CD4-positive, alpha-beta T cell (primary cell): ENCODE measurements around the gene SAP30BP. TPM values are rescaled to one million over a fixed set of nuclear protein-coding genes. Genes with fewer than 3 reads are reported as not detected.

Experiments
- ATAC-seq: fragments of 200-7000 bp; cut with Tn5 transposase; one replicate; pipeline ENCODE4 v1.10.0; 2022; ENCODE audit warnings: mild to moderate bottlenecking; ENCODE audit not compliant: poor library complexity
- CTCF ChIA-PET: fragments of 350-600 bp; sonication (Branson Sonifier 250); formaldehyde crosslinking; loops from one replicate; lab custom pipeline; 2021; ENCODE audit warnings: antibody characterized with exemption, inconsistent platforms; lab: Charles Lee
- POLR2A ChIA-PET: fragments of 350-600 bp; sonication (Branson Sonifier 250); formaldehyde crosslinking; loops from one replicate; lab custom pipeline; 2021; ENCODE audit warnings: antibody characterized with exemption, inconsistent platforms; lab: Charles Lee
- DNase-seq, 14 experiments: peaks; one replicate each; pipeline ENCODE4 v3.0.0-alpha.2; 2013 to 2020; ENCODE audit warnings: mixed read lengths in 2 of 14
- H3K27ac ChIP-seq, 2 donors: one replicate each; pipeline versions ENCODE4 v1.5.1 to v1.7.0; 2013; ENCODE audit warnings: low read length in 2 of 2, low read depth in 1 of 2, mild to moderate bottlenecking in 1 of 2
- H3K27me3 ChIP-seq, 2 experiments: 1 replicate in 1 of 2; 2 replicates in 1 of 2; pipeline versions ENCODE4 v1.6.1 to v1.7.0; 2013; ENCODE audit warnings: low read length in 2 of 2, control low read depth in 1 of 2, mild to moderate bottlenecking in 1 of 2, moderate library complexity in 1 of 2; ENCODE audit not compliant: insufficient read depth in 2 of 2, control insufficient read depth in 1 of 2
- H3K36me3 ChIP-seq: one replicate; pipeline ENCODE4 v1.6.1; 2013; ENCODE audit warnings: low read length, control low read depth; ENCODE audit not compliant: insufficient read depth
- H3K4me1 ChIP-seq: one replicate; pipeline ENCODE4 v1.6.1; 2013; ENCODE audit warnings: low read length, control low read depth; ENCODE audit not compliant: insufficient read depth
- H3K4me3 ChIP-seq: one replicate; pipeline ENCODE4 v1.5.1; 2013; ENCODE audit warnings: mild to moderate bottlenecking, low read length, moderate library complexity
- H3K9me3 ChIP-seq, 2 experiments: 1 replicate in 1 of 2; 2 replicates in 1 of 2; pipeline versions ENCODE4 v1.6.1 to v1.7.0; 2013; ENCODE audit warnings: low read length in 2 of 2, mild to moderate bottlenecking in 2 of 2, control low read depth in 1 of 2, moderate library complexity in 1 of 2; ENCODE audit not compliant: control insufficient read depth in 1 of 2, insufficient read depth in 1 of 2
- H3K27ac Mint-ChIP-seq: one replicate; pipeline ENCODE4 v1.8.0; 2020; ENCODE audit warnings: mixed read lengths
- H3K27me3 Mint-ChIP-seq: one replicate; pipeline ENCODE4 v1.8.0; 2021; ENCODE audit warnings: mixed read lengths
- H3K36me3 Mint-ChIP-seq: one replicate; pipeline ENCODE4 v1.8.0; 2021; ENCODE audit warnings: low read depth, mixed read lengths
- H3K4me1 Mint-ChIP-seq: one replicate; pipeline ENCODE4 v1.8.0; 2021; ENCODE audit warnings: low read depth, mixed read lengths
- H3K4me3 Mint-ChIP-seq: one replicate; pipeline ENCODE4 v1.8.0; 2020; ENCODE audit warnings: mild to moderate bottlenecking, mixed read lengths
- H3K9me3 Mint-ChIP-seq: one replicate; pipeline ENCODE4 v1.8.0; 2020; ENCODE audit warnings: mixed read lengths
- CTCF ChIP-seq: fragments of 200-600 bp; IDR thresholded peaks from one replicate; pipeline ENCODE4 v1.8.0; 2022; ENCODE audit warnings: antibody characterized with exemption, mild to moderate bottlenecking
- intact Hi-C, 2 experiments: fragments of 100-400 bp; cut with DNase I in 1 of 2; cut with micrococcal nuclease in 1 of 2; formaldehyde crosslinking; loops; one replicate each; pipeline versions ENCODE4 v1.15.1 to v1.9.0; 2023 to 2025; cut with DNase I, micrococcal nuclease
- total RNA-seq, 174 experiments: library from RNA in 2 of 174; stranded (reverse) in 2 of 174; gene quantifications; one replicate each; pipeline ENCODE4 v1.2.3 and lab custom pipeline; 2021 to 2026

Gene SAP30BP
- total RNA-seq, 2 experiments from 2014 or later, result 209 to 227 TPM

DNA sequence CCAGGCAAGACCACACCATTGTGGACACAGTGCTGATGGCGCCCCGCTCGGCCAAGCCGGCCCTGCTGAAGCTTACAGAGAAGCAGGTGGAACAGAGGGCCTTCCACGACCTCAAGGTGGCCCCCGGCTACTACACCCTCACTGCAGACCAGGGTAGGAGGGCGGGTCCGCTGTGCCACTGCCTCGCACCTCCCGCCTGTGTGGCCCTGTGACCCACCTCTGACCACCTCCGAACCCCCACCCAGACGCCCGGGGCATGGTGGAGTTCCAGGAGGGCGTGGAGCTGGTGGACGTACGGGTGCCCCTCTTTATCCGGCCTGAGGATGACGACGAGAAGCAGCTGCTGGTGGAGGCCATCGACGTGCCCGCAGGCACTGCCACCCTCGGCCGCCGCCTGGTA, 75.2 kb downstream of the SAP30BP start:
- no peaks in the 10 kb centered on the region for H3K9me3 ChIP-seq
- CTCF ChIA-PET, result interaction anchor here (1.5 kb wide), 1 partner anchor 11 kb away, joined by 3 read pairs; no protein-coding TSS in a partner anchor
- Mint-ChIP-seq H3K27me3 (no peaks in the 10 kb centered on the region), H3K4me3 (no peak overlapping the region), H3K9me3 (no peaks in the 10 kb centered on the region), H3K36me3 (no peaks in the 10 kb centered on the region), H3K4me1 (no peaks in the 10 kb centered on the region), H3K27ac (no peak overlapping the region)
- DNase-seq, result peak in 1 of 14 experiments; percentile 16
- no peaks in the 10 kb centered on the region for H3K36me3 ChIP-seq
- TF ChIP-seq CTCF, result no peak
- no peak overlapping the region for H3K4me3 ChIP-seq
- POLR2A ChIA-PET, result no interaction called here
- H3K27me3 ChIP-seq, result no peaks in the 10 kb centered on the region
- H3K4me1 ChIP-seq, result peaks cover 3% of the 10 kb centered on the region
- intact Hi-C loops, result no loop called here
- no peak for ATAC-seq
- no peak overlapping the region for H3K27ac ChIP-seq

DNA sequence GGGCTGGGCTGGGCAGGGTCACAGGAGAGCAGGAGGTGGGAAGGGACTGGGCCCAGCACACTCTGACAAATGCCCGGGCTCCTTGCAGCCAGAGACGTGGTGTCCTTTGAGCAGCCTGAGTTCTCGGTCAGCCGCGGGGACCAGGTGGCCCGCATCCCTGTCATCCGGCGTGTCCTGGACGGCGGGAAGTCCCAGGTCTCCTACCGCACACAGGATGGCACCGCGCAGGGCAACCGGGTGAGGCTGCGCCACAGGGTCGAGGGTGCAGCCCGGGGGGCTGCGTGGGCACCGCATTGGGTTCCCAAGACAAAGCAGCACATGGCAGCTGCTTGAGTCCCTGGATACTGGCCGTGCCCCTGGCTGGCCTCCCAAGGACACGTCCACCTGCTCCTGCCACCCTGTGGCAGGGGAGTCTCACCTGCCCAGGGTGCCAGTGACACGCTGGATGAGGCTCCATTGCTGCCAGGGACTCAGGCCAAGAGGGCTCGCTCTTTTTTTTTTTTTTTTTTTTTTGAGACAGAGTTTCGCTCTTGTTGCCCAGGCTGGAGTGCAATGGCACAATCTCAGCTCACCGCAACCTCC, 76.6 kb downstream of the SAP30BP start:
- Mint-ChIP-seq H3K9me3 (no peaks in the 10 kb centered on the region), H3K4me1 (no peaks in the 10 kb centered on the region), H3K4me3 (no peak overlapping the region), H3K27ac (no peak overlapping the region), H3K36me3 (no peaks in the 10 kb centered on the region), H3K27me3 (no peaks in the 10 kb centered on the region)
- Histone ChIP-seq H3K27me3 (no peaks in the 10 kb centered on the region), H3K27ac (no peak overlapping the region), H3K36me3 (no peaks in the 10 kb centered on the region), H3K9me3 (no peaks in the 10 kb centered on the region), H3K4me3 (no peak overlapping the region), H3K4me1 (peaks cover 6% of the 10 kb centered on the region)
- no peak for DNase-seq
- ChIA-PET POLR2A (no interaction called here), CTCF (no interaction called here)
- intact Hi-C loops, result no loop called here
- TF ChIP-seq CTCF, result no peak
- ATAC-seq, result no peak

DNA sequence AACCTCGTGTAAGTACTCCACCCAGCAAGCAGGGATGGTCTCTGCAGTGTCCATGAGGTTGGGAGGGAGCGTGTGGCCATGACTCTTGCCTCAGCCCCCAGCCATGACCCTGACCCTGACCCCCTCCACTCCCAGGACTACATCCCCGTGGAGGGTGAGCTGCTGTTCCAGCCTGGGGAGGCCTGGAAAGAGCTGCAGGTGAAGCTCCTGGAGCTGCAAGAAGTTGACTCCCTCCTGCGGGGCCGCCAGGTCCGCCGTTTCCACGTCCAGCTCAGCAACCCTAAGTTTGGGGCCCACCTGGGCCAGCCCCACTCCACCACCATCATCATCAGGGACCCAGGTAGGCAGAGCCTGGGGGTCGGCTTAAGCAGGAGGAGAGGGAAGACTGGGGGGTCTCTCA, 81.6 kb downstream of the SAP30BP start:
- Mint-ChIP-seq H3K9me3 (no peaks in the 10 kb centered on the region), H3K36me3 (no peaks in the 10 kb centered on the region), H3K4me1 (peaks cover 6% of the 10 kb centered on the region), H3K27me3 (peaks cover 3% of the 10 kb centered on the region), H3K4me3 (no peak overlapping the region), H3K27ac (no peak overlapping the region)
- intact Hi-C loops, result loop anchor here in 1 of 2 experiments (2.0 kb wide), 1 partner anchor 322 kb away; no protein-coding TSS in a partner anchor
- DNase-seq (peak in 1 of 14 experiments; percentile 33), ATAC-seq (no peak)
- no peak overlapping the region for H3K27ac ChIP-seq
- ChIA-PET CTCF (interaction anchor here (0.6 to 7.1 kb wide), 11 partner anchors 10 to 147 kb away, joined by 3 to 78 read pairs (median 5); partner anchors contain the start of gene SMIM5), POLR2A (interaction anchor here (1.5 to 4.0 kb wide), 2 partner anchors 28 to 116 kb away, joined by 3 to 12 read pairs; partner anchors contain the start of gene SMIM5)
- H3K4me3 ChIP-seq, result no peak overlapping the region
- peaks cover 25% of the 10 kb centered on the region for H3K4me1 ChIP-seq
- H3K9me3 ChIP-seq, result no peaks in the 10 kb centered on the region
- H3K36me3 ChIP-seq, result no peaks in the 10 kb centered on the region
- no peaks in the 10 kb centered on the region for H3K27me3 ChIP-seq
- no peak for TF ChIP-seq CTCF
